ENCODE measurements around the gene GKAP1. TPM values are rescaled to one million over a fixed set of nuclear protein-coding genes. Genes with fewer than 3 reads are reported as not detected.

Gene GKAP1
- total and polyA plus RNA-seq, 2 of the 13 experiments (the other 11 are each of a cell fraction or from before 2014, with no cell fraction given): 5.6 to 6.1 TPM

- intact Hi-C loops (cut with micrococcal nuclease; ENCODE audit: unreplicated experiment): no loop called here
- ChIA-PET POLR2A (interaction anchor here (0.5 kb wide), 1 partner anchor 20 kb away, joined by 3 read pairs; no protein-coding TSS in a partner anchor), CTCF (ENCODE audit: low intra/inter-chr PET ratio, low total read pairs) (no interaction called here)
- Histone ChIP-seq H3K9me3 (ENCODE audit: low read length) (no peaks in the 10 kb centered on the region), H4K20me1 (ENCODE audit: insufficient read depth, low read length) (no peaks in the 10 kb centered on the region), H3K4me1 (ENCODE audit: insufficient read depth, low read length) (no peaks in the 10 kb centered on the region), H3K27ac (ENCODE audit: extremely low read length, insufficient read depth, low read length) (no peak overlapping the region), H3K27me3 (ENCODE audit: control insufficient read depth in 1 of 2, insufficient read depth in 2 of 2, low read length in 2 of 2) (no peaks in the 10 kb centered on the region), H3K4me3 (replicated peaks in 1 of 3; ENCODE audit: insufficient read depth in 1 of 3, low read depth in 2 of 3, low read length in 3 of 3) (no peak overlapping the region), H2AFZ (ENCODE audit: low read length) (no peak overlapping the region), H3K79me2 (ENCODE audit: insufficient read depth, low read length) (no peaks in the 10 kb centered on the region), H3K4me2 (ENCODE audit: low read depth, low read length) (no peak overlapping the region), H3K9ac (ENCODE audit: insufficient read depth, low read depth, low read length) (no peak overlapping the region), H3K36me3 (replicated peaks in 1 of 2; ENCODE audit: control insufficient read depth in 1 of 2, insufficient read depth in 2 of 2, low read length in 2 of 2) (no peaks in the 10 kb centered on the region)
- DNase-seq (ENCODE audit: low spot score): no peak
- no peak for ATAC-seq
- BruUV-seq (replicated peaks): no TSS peak
- in situ Hi-C loops (cut with HindIII; ENCODE audit: extremely low pct_ligation_motif_present, low pct_unique_long_range_greater_than_20kb): no loop called here
- TF ChIP-seq PBX3 (CRISPR knock-in tag; IDR thresholded peaks at IDR 0.05; ENCODE audit: borderline replicate concordance): no peak
- no peak for TF ChIP-seq FOXK2 (IDR thresholded peaks at IDR 0.05)
- TF ChIP-seq ZNF414 (CRISPR knock-in tag; IDR thresholded peaks at IDR 0.05): no peak
- TF ChIP-seq SAP130 (CRISPR knock-in tag; IDR thresholded peaks at IDR 0.05; ENCODE audit: low read depth): no peak
- no peak for TF ChIP-seq SNAPC5 (CRISPR knock-in tag; IDR thresholded peaks at IDR 0.05; ENCODE audit: borderline replicate concordance)
- TF ChIP-seq RAD21 (CRISPR knock-in tag; IDR thresholded peaks at IDR 0.05): no peak
- no peak for TF ChIP-seq ZNF383 (CRISPR knock-in tag; IDR thresholded peaks at IDR 0.05; ENCODE audit: borderline replicate concordance)
- TF ChIP-seq U2AF2 (IDR thresholded peaks at IDR 0.05; ENCODE audit: low read depth, low read length): no peak
- TF ChIP-seq SRSF4 (IDR thresholded peaks at IDR 0.05; ENCODE audit: low read depth, low read length, poor library complexity, severe bottlenecking): no peak
- TF ChIP-seq ZBED4 (CRISPR knock-in tag; IDR thresholded peaks at IDR 0.05; ENCODE audit: borderline replicate concordance): no peak
- no peak for TF ChIP-seq CBX1 (IDR thresholded peaks at IDR 0.05; ENCODE audit: low read depth)
- no peak for TF ChIP-seq HMGXB3 (CRISPR knock-in tag; IDR thresholded peaks at IDR 0.05; ENCODE audit: borderline replicate concordance)
- no peak for TF ChIP-seq ZFP41 (CRISPR knock-in tag; IDR thresholded peaks at IDR 0.05; ENCODE audit: borderline replicate concordance)
- TF ChIP-seq MAFG (CRISPR knock-in tag; IDR thresholded peaks at IDR 0.05): no peak
- TF ChIP-seq HOXA9 (CRISPR knock-in tag; IDR thresholded peaks at IDR 0.05; ENCODE audit: borderline replicate concordance): no peak
- no peak for FAIRE-seq
Observed at GRCh38 chr9:83754383-83754977, 63.1 kb downstream of the GKAP1 start.

All from HepG2 (cell line).